ENCODE results near the gene ZFPM1.

GRCh38 chr16:88578446-88579313 lies 125.6 kb downstream of the ZFPM1 start:
- TF ChIP-seq PATZ1 (CRISPR knock-in tag; IDR thresholded peaks at IDR 0.05; ENCODE audit: borderline replicate concordance) (no peak), CSRNP3 (CRISPR knock-in tag; IDR thresholded peaks at IDR 0.05) (no peak), POU6F1 (CRISPR knock-in tag; IDR thresholded peaks at IDR 0.05; ENCODE audit: borderline replicate concordance, low read depth) (no peak), ZNF8 (CRISPR knock-in tag; IDR thresholded peaks at IDR 0.05) (no peak), ISL1 (CRISPR knock-in tag; IDR thresholded peaks at IDR 0.05) (no peak), RARB (CRISPR knock-in tag; IDR thresholded peaks at IDR 0.05) (no peak)
